Measurements from ENCODE around the gene GMPS. TPM values are rescaled to one million over a fixed set of nuclear protein-coding genes. Genes with fewer than 3 reads are reported as not detected.

Gene GMPS
- total RNA-seq, 1 donor from 2014 or later: 66.5 TPM

GRCh38 chr3:155981669-155982068, 111.2 kb downstream of the GMPS start:
- H3K27ac Mint-ChIP-seq (ENCODE audit: unreplicated experiment): no peak overlapping the region
- no peaks in the 10 kb centered on the region for H3K36me3 Mint-ChIP-seq (ENCODE audit: low read depth, unreplicated experiment)
- no peaks in the 10 kb centered on the region for H3K27me3 Mint-ChIP-seq (ENCODE audit: unreplicated experiment)
- peaks cover 5% of the 10 kb centered on the region for H3K4me1 Mint-ChIP-seq (ENCODE audit: unreplicated experiment)
- no peaks in the 10 kb centered on the region for H3K9me3 Mint-ChIP-seq (ENCODE audit: unreplicated experiment)
- TF ChIP-seq CTCF (IDR thresholded peaks at IDR 0.05; ENCODE audit: unreplicated experiment): no peak
- no peak for DNase-seq (ENCODE audit: low spot score)
- no peak overlapping the region for H3K4me3 Mint-ChIP-seq (ENCODE audit: unreplicated experiment)

- DNase-seq (ENCODE audit: low spot score): no peak
- Mint-ChIP-seq H3K4me3 (ENCODE audit: unreplicated experiment) (no peak overlapping the region), H3K36me3 (ENCODE audit: low read depth, unreplicated experiment) (no peaks in the 10 kb centered on the region), H3K27ac (ENCODE audit: unreplicated experiment) (no peak overlapping the region), H3K4me1 (ENCODE audit: unreplicated experiment) (peaks cover 5% of the 10 kb centered on the region), H3K27me3 (ENCODE audit: unreplicated experiment) (peaks cover 2% of the 10 kb centered on the region), H3K9me3 (ENCODE audit: unreplicated experiment) (no peaks in the 10 kb centered on the region)
- no peak for TF ChIP-seq CTCF (IDR thresholded peaks at IDR 0.05; ENCODE audit: unreplicated experiment)
Measured at GRCh38 chr3:155983834-155984474, 113.5 kb downstream of the GMPS start.

GRCh38 chr3:155984791-155985417, 114.5 kb downstream of the GMPS start:
- no peaks in the 10 kb centered on the region for H3K9me3 Mint-ChIP-seq (ENCODE audit: unreplicated experiment)
- DNase-seq (ENCODE audit: low spot score): no peak
- no peak for TF ChIP-seq CTCF (IDR thresholded peaks at IDR 0.05; ENCODE audit: unreplicated experiment)
- H3K4me3 Mint-ChIP-seq (ENCODE audit: unreplicated experiment): no peak overlapping the region
- peaks cover 2% of the 10 kb centered on the region for H3K27me3 Mint-ChIP-seq (ENCODE audit: unreplicated experiment)
- H3K36me3 Mint-ChIP-seq (ENCODE audit: low read depth, unreplicated experiment): no peaks in the 10 kb centered on the region
- H3K4me1 Mint-ChIP-seq (ENCODE audit: unreplicated experiment): peaks cover 5% of the 10 kb centered on the region
- H3K27ac Mint-ChIP-seq (ENCODE audit: unreplicated experiment): no peak overlapping the region

GRCh38 chr3:155989536-155989935, 119.1 kb downstream of the GMPS start:
- no peak for TF ChIP-seq CTCF (IDR thresholded peaks at IDR 0.05; ENCODE audit: unreplicated experiment)
- no peak for DNase-seq (ENCODE audit: low spot score)
- peaks cover 18% of the 10 kb centered on the region for H3K4me1 Mint-ChIP-seq (ENCODE audit: unreplicated experiment)
- H3K4me3 Mint-ChIP-seq (ENCODE audit: unreplicated experiment): no peak overlapping the region
- peaks cover 2% of the 10 kb centered on the region for H3K27me3 Mint-ChIP-seq (ENCODE audit: unreplicated experiment)
- H3K36me3 Mint-ChIP-seq (ENCODE audit: low read depth, unreplicated experiment): no peaks in the 10 kb centered on the region
- H3K9me3 Mint-ChIP-seq (ENCODE audit: unreplicated experiment): no peaks in the 10 kb centered on the region
- no peak overlapping the region for H3K27ac Mint-ChIP-seq (ENCODE audit: unreplicated experiment)

- no peak for TF ChIP-seq CTCF (IDR thresholded peaks at IDR 0.05; ENCODE audit: unreplicated experiment)
- no peaks in the 10 kb centered on the region for H3K36me3 Mint-ChIP-seq (ENCODE audit: low read depth, unreplicated experiment)
- no peak for DNase-seq (ENCODE audit: low spot score)
- H3K4me3 Mint-ChIP-seq (ENCODE audit: unreplicated experiment): no peak overlapping the region
- H3K27ac Mint-ChIP-seq (ENCODE audit: unreplicated experiment): no peak overlapping the region
- peaks cover 2% of the 10 kb centered on the region for H3K27me3 Mint-ChIP-seq (ENCODE audit: unreplicated experiment)
- peaks cover 13% of the 10 kb centered on the region for H3K4me1 Mint-ChIP-seq (ENCODE audit: unreplicated experiment)
- H3K9me3 Mint-ChIP-seq (ENCODE audit: unreplicated experiment): no peaks in the 10 kb centered on the region
Measured at GRCh38 chr3:155991212-155991611, 120.8 kb downstream of the GMPS start.
